Activated CD8-positive, alpha-beta memory T cell treated with anti-CD3 and anti-CD28 coated beads, Interleukin-2, amount 10 ng/mL, durations not matched to agents 7 days and 5 days (primary cell): Measurements from ENCODE around the gene KATNAL2. TPM values are rescaled to one million over a fixed set of nuclear protein-coding genes. Genes with fewer than 3 reads are reported as not detected.
A peak's percentile ranks its signal among the peaks of the same experiment; 100 is the strongest.

Experiments
- ATAC-seq: fragments of 150-1000 bp; cut with Tn5 transposase; one replicate; pipeline ENCODE4 v1.10.0; 2021; ENCODE audit warnings: moderate library complexity
- CTCF ChIA-PET: fragments of 350-600 bp; sonication (Branson Sonifier 250); formaldehyde crosslinking; loops from one replicate; lab custom pipeline; 2021; ENCODE audit warnings: antibody characterized with exemption; lab: Charles Lee
- DNase-seq: peaks from one replicate; pipeline ENCODE4 v3.0.0-alpha.2; 2020
- H3K27ac Mint-ChIP-seq: one replicate; pipeline ENCODE4 v1.8.0; 2021; ENCODE audit warnings: mild to moderate bottlenecking, mixed read lengths
- H3K27me3 Mint-ChIP-seq: one replicate; pipeline ENCODE4 v1.8.0; 2021; ENCODE audit warnings: mixed read lengths
- H3K36me3 Mint-ChIP-seq: one replicate; pipeline ENCODE4 v1.8.0; 2021; ENCODE audit warnings: mild to moderate bottlenecking, mixed read lengths
- H3K4me1 Mint-ChIP-seq: one replicate; pipeline ENCODE4 v1.8.0; 2021; ENCODE audit warnings: mixed read lengths
- H3K4me3 Mint-ChIP-seq: one replicate; pipeline ENCODE4 v1.8.0; 2021; ENCODE audit warnings: mild to moderate bottlenecking, moderate library complexity, mixed read lengths
- H3K9me3 Mint-ChIP-seq: one replicate; pipeline ENCODE4 v1.8.0; 2022; ENCODE audit warnings: low read depth, mixed read lengths
- total RNA-seq, 2 experiments: library from RNA; stranded (reverse); gene quantifications; one replicate each; pipeline ENCODE4 v1.2.3, GENCODE V29; 2021

The KATNAL2 gene, protein sequence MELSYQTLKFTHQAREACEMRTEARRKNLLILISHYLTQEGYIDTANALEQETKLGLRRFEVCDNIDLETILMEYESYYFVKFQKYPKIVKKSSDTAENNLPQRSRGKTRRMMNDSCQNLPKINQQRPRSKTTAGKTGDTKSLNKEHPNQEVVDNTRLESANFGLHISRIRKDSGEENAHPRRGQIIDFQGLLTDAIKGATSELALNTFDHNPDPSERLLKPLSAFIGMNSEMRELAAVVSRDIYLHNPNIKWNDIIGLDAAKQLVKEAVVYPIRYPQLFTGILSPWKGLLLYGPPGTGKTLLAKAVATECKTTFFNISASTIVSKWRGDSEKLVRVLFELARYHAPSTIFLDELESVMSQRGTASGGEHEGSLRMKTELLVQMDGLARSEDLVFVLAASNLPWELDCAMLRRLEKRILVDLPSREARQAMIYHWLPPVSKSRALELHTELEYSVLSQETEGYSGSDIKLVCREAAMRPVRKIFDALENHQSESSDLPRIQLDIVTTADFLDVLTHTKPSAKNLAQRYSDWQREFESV
- under 1 TPM; 0.45 to 0.79 TPM for total RNA-seq

DNA sequence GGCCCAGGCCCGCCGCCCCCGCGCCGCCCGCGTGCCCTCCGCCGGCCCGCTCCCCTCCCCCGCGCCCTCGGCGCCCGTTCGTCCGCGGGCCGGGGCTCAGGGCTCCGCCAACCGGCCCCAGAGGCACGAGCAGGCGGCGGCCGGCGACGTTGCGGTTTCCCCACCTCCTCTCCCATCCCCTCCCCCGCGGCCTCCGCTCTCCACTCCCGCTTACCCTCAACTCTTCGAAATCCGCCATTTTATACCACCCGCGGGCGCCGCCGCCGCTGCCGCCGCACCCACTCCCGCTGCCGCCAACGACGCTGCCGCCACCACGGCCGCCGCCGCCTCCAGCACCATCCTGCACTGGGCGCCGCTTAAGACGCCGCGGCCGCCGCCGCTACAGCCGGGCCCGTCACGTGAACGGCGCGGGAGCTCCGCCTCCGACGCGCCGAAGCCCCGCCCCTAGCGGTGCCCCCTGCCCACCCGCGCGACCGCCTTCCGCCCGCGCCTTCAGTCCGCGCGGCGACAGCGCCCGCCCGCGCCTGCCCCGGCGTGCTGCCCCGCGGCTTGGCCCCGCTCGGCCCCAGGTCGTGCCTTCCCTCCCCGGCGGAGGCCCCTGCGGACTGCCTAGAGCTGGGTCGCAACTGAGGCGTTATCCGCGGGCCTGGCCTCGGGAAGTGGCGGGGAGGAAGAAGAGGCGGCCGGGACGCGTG is at the start of gene KATNAL2, which contains the start of gene PIAS2:
TSS of gene KATNAL2 (plus strand) at position 495 of the 695 bp plus-strand sequence. CDS start 29,271 bp downstream, outside the sequence.
TSS of gene PIAS2 (minus strand) at position 400 of the 695 bp plus-strand sequence. CDS start at position 238, 162 bp downstream.
- peak within 1 kb of the TSS; percentile 80 for H3K27ac Mint-ChIP-seq
- peaks cover 32% of the 10 kb centered on the region for H3K4me1 Mint-ChIP-seq
- CTCF ChIA-PET, result interaction anchor here (0.9 to 1.8 kb wide), 2 partner anchors 20 to 24 kb away, joined by 3 to 4 read pairs; no protein-coding TSS in a partner anchor
- no peaks in the 10 kb centered on the region for H3K9me3 Mint-ChIP-seq
- ATAC-seq (peak; percentile 89), DNase-seq (peak; percentile 74)
- H3K27me3 Mint-ChIP-seq, result no peaks in the 10 kb centered on the region
- no peaks in the 10 kb centered on the region for H3K36me3 Mint-ChIP-seq
- peak within 1 kb of the TSS; percentile 86 for H3K4me3 Mint-ChIP-seq

DNA sequence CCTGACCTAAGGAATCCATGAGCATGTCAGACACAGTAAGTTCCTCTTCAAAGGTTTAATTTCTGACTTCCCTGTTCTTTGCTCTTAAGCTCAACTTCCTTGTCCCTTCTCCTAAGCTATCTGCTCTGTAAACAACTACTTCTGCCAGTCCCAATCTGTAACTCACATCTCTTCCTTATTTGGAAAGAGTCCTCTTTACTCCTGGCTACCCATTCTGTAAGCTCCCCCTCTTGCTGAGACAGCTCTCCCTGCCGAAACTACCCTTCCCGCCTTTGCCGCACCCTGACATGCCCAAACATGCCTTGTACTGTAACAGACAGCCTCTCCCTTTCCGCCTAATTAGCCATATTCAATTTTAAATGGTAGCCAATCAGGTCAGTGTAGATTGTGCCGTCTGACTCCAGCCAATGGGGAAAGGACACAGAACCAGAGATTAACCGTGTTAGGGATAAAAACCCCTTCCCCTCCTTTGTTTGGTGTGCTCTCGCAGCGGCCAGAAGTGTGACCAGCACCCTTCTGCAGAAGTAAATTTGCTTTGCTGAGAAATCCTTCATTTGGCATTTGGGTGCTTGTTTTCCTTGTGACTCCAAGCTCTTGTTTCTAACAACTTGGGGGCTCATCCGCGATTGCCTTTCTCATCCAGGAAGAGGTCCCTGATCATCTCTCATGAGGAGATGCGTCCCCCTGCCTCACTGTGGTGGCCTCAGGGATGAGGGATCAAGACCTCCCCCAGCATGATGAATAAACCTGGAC is 49.1 kb upstream of the KATNAL2 start:
- H3K4me3 Mint-ChIP-seq, result no peak overlapping the region
- no peaks in the 10 kb centered on the region for H3K27me3 Mint-ChIP-seq
- peaks cover 18% of the 10 kb centered on the region for H3K9me3 Mint-ChIP-seq
- no peak overlapping the region for H3K27ac Mint-ChIP-seq
- ATAC-seq (no peak), DNase-seq (no peak)
- CTCF ChIA-PET, result no interaction called here
- H3K4me1 Mint-ChIP-seq, result peaks cover 7% of the 10 kb centered on the region
- peaks cover 25% of the 10 kb centered on the region for H3K36me3 Mint-ChIP-seq

DNA sequence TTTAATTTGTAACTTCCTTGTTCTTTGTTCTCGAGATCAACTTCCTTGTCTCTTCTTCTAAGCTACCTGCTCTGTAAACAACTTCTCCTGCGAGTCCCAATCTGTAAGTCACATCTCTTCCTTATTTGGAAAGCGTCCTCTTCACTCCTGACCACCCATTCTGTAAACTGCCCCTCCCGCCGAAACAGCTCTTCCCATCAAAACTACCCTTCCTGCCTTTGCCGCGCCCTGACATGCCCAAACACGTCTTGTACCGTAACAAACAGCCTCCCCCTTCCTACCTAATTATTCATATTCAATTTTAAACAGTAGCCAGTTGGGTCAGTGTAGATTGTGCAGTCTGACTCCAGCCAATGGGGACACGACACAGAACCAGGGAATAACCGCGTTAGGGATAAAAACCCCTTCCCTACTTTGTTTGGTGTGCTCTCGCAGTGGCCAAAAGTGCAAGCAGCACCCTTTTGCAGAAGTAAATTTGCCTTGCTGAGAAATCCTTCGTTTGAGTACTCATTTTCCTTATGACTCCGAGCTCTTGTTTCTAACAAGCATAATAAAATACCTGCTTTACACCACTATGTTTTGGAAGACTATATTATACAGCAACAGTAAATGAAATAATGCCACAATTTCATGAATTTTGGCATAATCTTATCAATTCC is 39.9 kb upstream of the KATNAL2 start:
- CTCF ChIA-PET, result interaction anchor here (0.9 kb wide), 1 partner anchor 14 kb away, joined by 3 read pairs; no protein-coding TSS in a partner anchor
- no peak overlapping the region for H3K27ac Mint-ChIP-seq
- ATAC-seq (no peak), DNase-seq (no peak)
- no peaks in the 10 kb centered on the region for H3K27me3 Mint-ChIP-seq
- H3K4me3 Mint-ChIP-seq, result no peak overlapping the region
- H3K36me3 Mint-ChIP-seq, result peaks cover 38% of the 10 kb centered on the region
- H3K9me3 Mint-ChIP-seq, result peaks cover 27% of the 10 kb centered on the region
- H3K4me1 Mint-ChIP-seq, result no peaks in the 10 kb centered on the region

DNA sequence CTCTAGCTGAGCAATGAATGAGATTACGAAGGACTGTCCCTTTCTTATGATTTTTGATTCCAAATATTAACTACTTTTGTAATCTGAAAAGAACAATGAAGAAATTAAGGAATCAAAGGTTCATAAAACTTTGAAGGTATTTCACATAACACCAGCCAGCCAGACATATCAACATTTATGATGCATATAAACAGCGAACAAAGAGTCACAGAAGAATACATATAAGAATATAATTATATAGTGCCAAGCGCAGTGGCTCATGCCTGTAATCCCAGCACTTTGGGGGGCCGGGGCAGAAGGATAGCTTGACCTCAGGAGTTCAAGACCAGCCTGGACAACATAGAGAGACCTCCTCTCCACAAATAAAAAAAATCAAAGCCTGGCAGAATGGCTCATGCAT is 34.2 kb upstream of the KATNAL2 start:
- H3K9me3 Mint-ChIP-seq, result peaks cover 5% of the 10 kb centered on the region
- DNase-seq (no peak), ATAC-seq (no peak)
- H3K4me1 Mint-ChIP-seq, result no peaks in the 10 kb centered on the region
- H3K4me3 Mint-ChIP-seq, result no peak overlapping the region
- peaks cover 23% of the 10 kb centered on the region for H3K36me3 Mint-ChIP-seq
- H3K27me3 Mint-ChIP-seq, result no peaks in the 10 kb centered on the region
- CTCF ChIA-PET, result no interaction called here
- H3K27ac Mint-ChIP-seq, result no peak overlapping the region

DNA sequence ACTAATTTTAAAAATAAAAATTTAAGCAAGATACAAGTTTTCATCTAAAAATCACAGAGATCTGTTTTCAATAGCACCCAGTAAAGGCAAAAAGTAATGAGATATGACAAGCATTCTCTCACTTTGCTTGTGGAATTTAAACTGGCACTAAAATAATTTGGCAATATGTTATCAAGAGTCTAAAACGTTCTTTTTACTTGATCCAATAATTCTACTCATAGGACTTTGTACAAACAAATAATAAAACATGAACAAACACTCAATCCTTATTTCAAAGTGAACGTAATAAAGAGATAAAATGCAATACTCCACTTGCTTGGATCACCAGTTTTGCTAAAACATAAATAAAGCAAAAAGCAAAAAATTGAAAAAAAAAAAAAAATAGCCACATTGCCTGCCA is 30.5 kb upstream of the KATNAL2 start:
- no peak for ATAC-seq

DNA sequence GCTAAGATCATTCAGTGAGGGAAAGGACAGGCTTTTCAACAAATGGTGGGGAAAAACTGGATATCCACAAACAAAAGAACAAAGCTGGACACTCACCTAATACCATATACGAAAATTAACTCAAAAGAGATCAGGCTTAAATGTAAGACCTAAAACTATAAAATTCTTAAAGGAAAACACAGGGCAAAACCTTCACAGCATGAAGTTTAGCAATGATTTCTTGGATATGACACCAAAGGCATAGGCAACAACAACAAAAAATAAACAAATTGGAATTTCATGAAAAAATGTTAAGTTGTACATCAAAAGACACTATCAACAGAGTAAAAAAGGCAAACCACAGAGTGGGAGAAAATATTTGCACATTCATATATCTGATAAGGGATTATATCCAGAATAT is 28.4 kb upstream of the KATNAL2 start:
- H3K27me3 Mint-ChIP-seq, result no peaks in the 10 kb centered on the region
- DNase-seq, result no peak
- H3K4me3 Mint-ChIP-seq, result no peak overlapping the region
- peaks cover 14% of the 10 kb centered on the region for H3K9me3 Mint-ChIP-seq
- H3K27ac Mint-ChIP-seq, result no peak overlapping the region
- ATAC-seq, result no peak
- CTCF ChIA-PET, result no interaction called here
- H3K36me3 Mint-ChIP-seq, result peaks cover 36% of the 10 kb centered on the region
- peaks cover 24% of the 10 kb centered on the region for H3K4me1 Mint-ChIP-seq

More for the DNA sequence above, 30.5 kb upstream of the KATNAL2 start:
- H3K4me3 Mint-ChIP-seq, result no peak overlapping the region
- H3K36me3 Mint-ChIP-seq, result peaks cover 34% of the 10 kb centered on the region
- CTCF ChIA-PET, result no interaction called here
- peaks cover 14% of the 10 kb centered on the region for H3K9me3 Mint-ChIP-seq
- no peak overlapping the region for H3K27ac Mint-ChIP-seq
- no peaks in the 10 kb centered on the region for H3K27me3 Mint-ChIP-seq
- H3K4me1 Mint-ChIP-seq, result peaks cover 8% of the 10 kb centered on the region
- no peak for DNase-seq

DNA sequence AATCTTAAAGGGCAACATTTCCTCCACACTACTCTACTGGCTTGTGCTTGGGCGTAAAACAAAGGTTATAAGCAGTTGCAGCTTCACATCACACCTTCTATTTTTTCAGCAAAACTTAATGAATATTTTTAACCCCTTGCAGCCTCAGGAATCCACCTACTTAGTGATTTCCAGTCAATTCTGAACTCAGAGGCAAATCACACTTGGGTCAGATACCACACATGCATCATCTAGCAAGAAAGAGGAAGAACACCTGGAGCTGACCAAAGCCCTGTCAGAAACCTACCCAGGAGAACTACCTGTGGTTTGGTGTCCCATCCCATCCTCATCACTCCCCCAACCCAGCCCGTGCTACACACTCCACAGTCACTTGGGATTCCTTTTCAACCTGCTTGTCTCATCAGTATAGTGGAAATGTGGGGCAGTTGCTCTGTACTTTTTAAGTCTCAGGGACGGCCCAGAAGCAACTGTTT is 25.6 kb upstream of the KATNAL2 start:
- Mint-ChIP-seq H3K27me3 (no peaks in the 10 kb centered on the region), H3K4me1 (peaks cover 28% of the 10 kb centered on the region), H3K9me3 (peaks cover 14% of the 10 kb centered on the region), H3K36me3 (peaks cover 37% of the 10 kb centered on the region), H3K4me3 (no peak overlapping the region), H3K27ac (no peak overlapping the region)
- ATAC-seq (no peak), DNase-seq (no peak)
- CTCF ChIA-PET, result interaction anchor here (0.9 kb wide), 1 partner anchor 15 kb away, joined by 3 read pairs; no protein-coding TSS in a partner anchor

DNA sequence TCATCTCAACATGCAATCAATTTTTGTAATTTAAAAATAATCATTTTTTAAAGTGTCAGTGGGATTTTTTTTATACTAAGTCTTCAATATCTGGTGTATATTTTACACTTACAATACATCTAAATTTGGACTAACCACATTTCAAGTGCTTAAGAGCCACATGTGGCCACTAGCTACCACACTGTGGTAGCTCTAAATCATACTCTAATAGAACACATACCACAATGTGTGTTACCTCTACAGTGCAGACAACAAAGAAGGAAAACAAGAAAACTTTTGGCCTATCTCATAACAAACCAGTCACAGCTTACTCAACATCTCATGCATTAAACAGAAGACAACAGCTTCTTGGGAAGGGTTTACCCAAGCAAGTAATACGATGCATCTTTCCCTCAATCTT is 24.6 kb upstream of the KATNAL2 start:
- H3K4me3 Mint-ChIP-seq, result no peak overlapping the region
- H3K9me3 Mint-ChIP-seq, result peaks cover 14% of the 10 kb centered on the region
- ATAC-seq (no peak), DNase-seq (no peak)
- no peak overlapping the region for H3K27ac Mint-ChIP-seq
- CTCF ChIA-PET, result interaction anchor here (1.2 kb wide), 1 partner anchor 25 kb away, joined by 3 read pairs; the partner anchor contains the start of genes KATNAL2 and PIAS2
- H3K36me3 Mint-ChIP-seq, result peaks cover 33% of the 10 kb centered on the region
- no peaks in the 10 kb centered on the region for H3K27me3 Mint-ChIP-seq
- H3K4me1 Mint-ChIP-seq, result peaks cover 28% of the 10 kb centered on the region

DNA sequence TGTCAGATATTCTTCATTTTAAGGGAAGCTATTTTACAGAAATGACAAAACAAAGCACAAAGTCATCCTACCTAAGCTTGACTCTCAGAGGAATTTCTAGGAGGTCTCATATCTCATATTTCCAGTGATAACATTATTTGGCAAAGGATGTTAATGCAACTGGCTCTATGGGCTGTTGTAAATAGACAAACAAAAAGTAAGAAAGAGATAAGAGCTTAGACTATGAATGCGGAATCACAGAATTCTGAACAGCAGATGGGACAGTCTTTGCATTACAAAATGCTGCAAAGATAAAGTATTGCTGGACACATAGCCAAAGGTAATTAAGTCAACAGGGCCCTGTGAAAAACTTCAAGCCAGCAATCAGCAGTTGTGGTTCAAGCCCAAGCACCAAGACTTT is 24.0 kb upstream of the KATNAL2 start:
- CTCF ChIA-PET, result interaction anchor here (1.2 kb wide), 1 partner anchor 24 kb away, joined by 3 read pairs; the partner anchor contains the start of genes KATNAL2 and PIAS2
- Mint-ChIP-seq H3K27ac (no peak overlapping the region), H3K27me3 (no peaks in the 10 kb centered on the region), H3K4me1 (peaks cover 28% of the 10 kb centered on the region), H3K36me3 (peaks cover 32% of the 10 kb centered on the region), H3K4me3 (no peak overlapping the region), H3K9me3 (peaks cover 13% of the 10 kb centered on the region)
- no peak for ATAC-seq
- no peak for DNase-seq

DNA sequence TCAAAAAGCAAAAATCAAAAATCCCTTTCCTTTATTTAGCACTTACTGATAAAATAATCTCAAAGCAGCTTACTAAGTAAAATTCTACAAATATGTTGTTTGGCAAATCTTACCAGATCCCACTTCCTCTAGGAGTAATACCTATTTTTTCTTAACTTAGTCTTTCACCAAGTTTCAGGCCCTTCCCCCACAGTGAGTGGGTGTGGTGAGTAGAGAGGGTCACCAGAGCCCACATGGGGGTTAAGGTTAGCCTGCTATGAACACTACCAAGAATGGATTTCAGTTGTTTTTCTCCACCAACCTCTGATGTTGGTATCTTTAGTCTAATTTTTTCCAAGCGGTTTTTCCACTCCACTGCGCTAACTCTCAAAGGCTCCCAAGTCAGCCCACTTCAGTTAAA is 23.3 kb upstream of the KATNAL2 start:
- H3K27ac Mint-ChIP-seq, result no peak overlapping the region
- peaks cover 29% of the 10 kb centered on the region for H3K4me1 Mint-ChIP-seq
- CTCF ChIA-PET, result no interaction called here
- no peak overlapping the region for H3K4me3 Mint-ChIP-seq
- ATAC-seq (no peak), DNase-seq (no peak)
- H3K9me3 Mint-ChIP-seq, result peaks cover 6% of the 10 kb centered on the region
- H3K36me3 Mint-ChIP-seq, result peaks cover 24% of the 10 kb centered on the region
- no peaks in the 10 kb centered on the region for H3K27me3 Mint-ChIP-seq

DNA sequence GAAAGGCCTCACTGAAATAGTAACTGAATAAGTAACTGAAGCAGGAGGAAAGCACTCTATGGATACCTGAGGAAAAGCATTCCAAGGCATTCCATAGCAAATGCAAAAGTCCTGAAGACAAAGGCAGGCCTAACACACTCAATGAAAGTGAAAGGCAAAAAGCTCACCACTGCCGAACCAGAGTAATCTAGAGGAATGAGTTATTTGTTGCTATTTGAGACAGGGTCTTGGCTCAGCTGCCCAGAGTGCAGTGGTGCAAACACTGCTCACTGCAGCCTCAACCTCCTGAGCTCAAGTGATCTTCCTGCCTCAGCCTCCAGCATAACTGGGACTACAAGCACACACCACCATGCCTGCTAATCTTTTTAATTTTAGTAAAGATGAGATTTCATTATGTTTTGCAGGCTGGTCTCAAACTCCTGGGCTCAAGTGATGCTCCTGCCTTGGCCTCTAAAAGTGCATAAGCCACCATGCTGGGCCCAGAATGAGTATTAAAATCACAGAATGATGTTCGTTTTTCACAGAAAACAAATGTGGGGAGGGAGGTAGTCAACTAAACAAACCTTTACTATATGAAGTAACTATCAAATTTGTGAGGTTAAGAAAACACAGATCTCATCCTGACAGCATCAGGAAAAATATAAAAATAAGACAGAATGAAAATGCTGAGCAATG is 18.0 kb upstream of the KATNAL2 start:
- DNase-seq (no peak), ATAC-seq (peak; percentile 39)
- Mint-ChIP-seq H3K9me3 (no peaks in the 10 kb centered on the region), H3K27ac (peak overlapping the region; percentile 3), H3K4me1 (peaks cover 9% of the 10 kb centered on the region), H3K27me3 (no peaks in the 10 kb centered on the region), H3K36me3 (peaks cover 24% of the 10 kb centered on the region), H3K4me3 (no peak overlapping the region)
- CTCF ChIA-PET, result no interaction called here

DNA sequence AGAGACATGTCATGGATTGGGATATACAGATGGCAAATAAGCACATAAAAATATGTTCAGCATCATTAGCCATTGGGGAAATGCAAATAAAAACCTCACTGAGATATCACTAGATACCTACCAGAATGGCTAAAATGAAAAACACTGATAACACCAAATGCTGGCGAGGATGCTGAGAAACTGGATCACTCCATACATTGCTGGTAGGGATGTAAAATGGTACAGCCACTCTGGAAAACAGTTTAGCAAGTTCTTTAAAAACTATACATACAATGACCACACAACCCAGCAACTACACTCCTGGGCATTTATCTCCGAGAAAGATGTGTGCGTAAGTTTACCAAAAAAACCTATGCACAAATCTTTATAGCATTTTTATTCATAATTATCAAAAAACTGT is 14.0 kb upstream of the KATNAL2 start:
- Mint-ChIP-seq H3K4me1 (peaks cover 9% of the 10 kb centered on the region), H3K4me3 (no peak overlapping the region), H3K27me3 (peaks cover 3% of the 10 kb centered on the region), H3K9me3 (no peaks in the 10 kb centered on the region), H3K36me3 (peaks cover 27% of the 10 kb centered on the region), H3K27ac (no peak overlapping the region)
- CTCF ChIA-PET, result no interaction called here
- DNase-seq, result no peak
- no peak for ATAC-seq
